ENCODE measurements around the gene CAPN15.

Gene CAPN15

DNA sequence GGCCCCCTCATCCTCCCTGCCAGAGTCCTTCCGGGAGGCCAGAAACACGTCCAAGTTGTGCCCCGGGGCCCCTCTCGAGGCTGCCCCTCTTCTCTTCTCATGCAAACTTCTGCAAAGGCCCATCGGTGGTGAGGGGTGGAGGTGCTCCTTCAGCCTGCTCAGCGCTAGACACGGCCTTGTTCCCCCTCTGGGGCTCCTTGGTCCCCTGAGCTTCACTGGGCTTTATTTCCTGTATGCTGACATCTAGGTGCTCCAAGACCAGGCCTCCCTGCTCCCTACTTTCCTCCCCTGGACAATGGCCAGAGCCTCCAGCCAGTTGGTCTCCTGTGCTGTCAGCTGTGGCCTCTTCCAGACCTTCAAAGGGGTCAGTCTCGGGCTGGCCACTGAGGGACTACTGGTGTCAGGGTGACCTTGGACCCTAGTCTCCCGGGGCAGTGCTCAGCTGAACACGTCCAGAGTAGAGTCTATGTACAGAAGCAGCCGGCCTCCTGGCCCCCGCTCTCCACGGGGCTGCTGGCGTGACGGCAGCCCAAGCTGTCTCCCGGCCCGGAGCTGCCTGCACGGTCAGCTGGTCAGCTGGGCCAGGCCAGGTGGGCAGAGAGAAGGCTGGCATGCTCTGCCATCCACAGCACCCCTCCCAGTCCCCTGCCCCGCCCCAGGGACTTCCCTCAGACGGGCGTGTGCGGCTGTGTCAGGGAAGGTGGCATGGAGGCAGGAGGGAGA lies 30.9 kb downstream of the CAPN15 start:
- peaks cover 0 to 16% (median 8%) of the 10 kb centered on the region in 11 experiments; a peak in 11 of 22 replicates for H3K36me3 ChIP-seq
- peak overlapping the region in 4 of 11 experiments; percentile 23 to 42 (median 26); a peak in 4 of 22 replicates for H3K9ac ChIP-seq
- H4K20me1 ChIP-seq: peaks cover 0 to 91% (median 54%) of the 10 kb centered on the region in 11 experiments; a peak in 19 of 22 replicates
- peaks cover 23 to 77% (median 52%) of the 10 kb centered on the region in 10 experiments; a peak in 19 of 20 replicates for H3K4me1 ChIP-seq
- peak overlapping the region in 3 of 10 experiments; percentile 5 to 37 (median 31); a peak in 3 of 20 replicates for H3K4me3 ChIP-seq
- H3K4me2 ChIP-seq: peak overlapping the region; percentile 9 to 98 (median 78); a peak in 20 of 22 replicates
- H3K9me3 ChIP-seq (replicated peaks in 1 of 11): no peaks in the 10 kb centered on the region
- TF ChIP-seq Cebpa-rat (IDR thresholded peaks at IDR 0.05): no peak
- H3K27ac ChIP-seq: no peak overlapping the region; a peak in 1 of 22 replicates
- H3K27me3 ChIP-seq: peaks cover 51 to 62% (median 55%) of the 10 kb centered on the region in 11 experiments

DNA sequence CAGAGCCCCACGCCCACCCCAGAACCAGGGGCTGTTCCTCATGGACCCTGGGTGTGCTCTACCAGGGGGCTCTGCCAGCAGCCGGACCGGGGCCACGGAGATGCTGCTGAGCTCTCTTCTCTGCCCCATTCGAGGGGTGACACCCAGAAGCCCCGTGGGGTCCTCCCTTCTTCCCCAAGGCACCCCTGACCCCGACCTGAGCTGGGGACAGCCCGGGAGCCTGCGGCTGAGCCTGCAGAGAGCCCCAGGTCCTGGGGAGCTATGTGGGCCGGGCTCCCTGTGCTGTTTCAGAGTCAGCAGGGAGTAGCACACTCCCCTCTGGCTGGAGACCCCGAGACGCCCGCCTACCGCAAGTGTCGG lies 31.5 kb downstream of the CAPN15 start:
- H3K4me1 ChIP-seq: peaks cover 23 to 78% (median 50%) of the 10 kb centered on the region in 10 experiments; a peak in 19 of 20 replicates
- peak overlapping the region in 1 of 11 experiments; percentile 24; a peak in 1 of 22 replicates for H3K9ac ChIP-seq
- peak overlapping the region in 10 of 11 experiments; percentile 31 to 98 (median 80); a peak in 18 of 22 replicates for H3K4me2 ChIP-seq
- no peak for TF ChIP-seq Cebpa-rat (IDR thresholded peaks at IDR 0.05)
- peaks cover 0 to 11% (median 4%) of the 10 kb centered on the region in 11 experiments; a peak in 10 of 22 replicates for H3K36me3 ChIP-seq
- peak overlapping the region in 1 of 10 experiments; percentile 37; a peak in 3 of 20 replicates for H3K4me3 ChIP-seq
- H4K20me1 ChIP-seq: peaks cover 0 to 89% (median 49%) of the 10 kb centered on the region in 11 experiments; a peak in 19 of 22 replicates
- no peaks in the 10 kb centered on the region for H3K9me3 ChIP-seq (replicated peaks in 1 of 11)
- H3K27ac ChIP-seq: no peak overlapping the region
- H3K27me3 ChIP-seq: peaks cover 54 to 67% (median 58%) of the 10 kb centered on the region in 11 experiments

DNA sequence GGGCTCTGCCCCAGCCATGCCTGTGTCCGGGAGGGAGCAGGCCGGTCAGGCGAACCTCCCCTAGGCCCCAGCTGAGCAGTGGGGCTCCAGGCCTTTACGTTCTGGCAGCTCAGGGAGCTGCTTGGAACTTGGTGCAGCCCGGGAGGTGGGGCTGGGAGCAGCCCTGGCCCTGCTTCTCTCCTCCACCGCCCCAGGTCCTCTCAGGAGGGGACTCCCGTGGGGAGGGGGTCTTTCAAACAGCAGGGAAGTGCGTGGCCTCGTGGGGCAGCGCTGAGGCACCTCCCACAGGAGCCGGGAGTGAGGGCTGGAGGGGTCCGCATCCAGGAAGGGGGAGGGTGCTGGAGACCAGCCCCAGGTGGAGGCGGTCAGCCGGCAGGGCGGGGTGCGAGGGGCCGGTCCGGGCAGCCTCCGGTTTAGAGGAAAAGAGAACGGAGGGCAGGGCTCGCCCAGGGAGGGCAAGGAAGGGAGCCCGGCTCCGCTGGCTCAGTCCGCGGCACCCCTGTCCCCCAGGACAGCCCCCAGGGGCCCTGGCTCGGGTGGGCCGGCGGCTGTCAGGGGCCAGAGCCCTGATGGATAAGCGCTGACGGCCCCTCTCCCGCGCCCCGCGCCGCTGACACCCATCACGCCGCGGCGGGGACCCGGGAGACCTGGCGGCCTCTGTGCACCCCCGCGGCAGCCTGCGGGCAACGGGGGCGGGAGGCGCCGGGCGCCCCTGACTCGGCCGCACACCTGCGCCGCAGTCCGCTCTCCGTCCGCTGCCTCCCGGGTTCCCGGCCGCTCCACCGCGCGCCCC lies 32.1 kb downstream of the CAPN15 start:
- TF ChIP-seq Cebpa-rat (IDR thresholded peaks at IDR 0.05): no peak

DNA sequence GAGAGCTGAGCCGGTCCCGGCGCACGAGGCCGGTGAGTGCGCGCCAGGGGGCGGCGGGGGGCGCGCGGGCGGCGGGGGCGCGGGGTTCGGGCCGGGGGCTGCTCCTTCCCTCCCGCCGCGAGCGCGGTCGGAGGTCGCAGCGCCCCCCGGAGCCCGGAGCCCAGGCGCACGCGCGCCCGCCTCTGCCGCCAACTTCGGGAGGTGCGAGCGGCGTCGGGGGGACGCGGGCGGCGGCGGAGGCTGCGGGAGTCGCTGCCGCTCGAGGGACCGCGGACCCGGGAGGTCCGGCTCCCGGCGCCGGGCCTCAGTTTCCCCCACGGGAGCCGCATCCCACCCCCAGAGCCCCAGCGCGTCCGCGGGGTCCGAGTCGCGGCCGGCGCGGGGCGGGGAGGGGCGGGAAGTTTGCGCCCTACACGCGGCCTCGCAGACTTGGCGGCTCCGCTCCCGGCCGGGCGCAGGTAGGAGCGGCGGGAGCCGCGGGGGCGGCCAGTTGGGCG lies 32.7 kb downstream of the CAPN15 start, which contains the start of gene PRR35:
PRR35 (plus strand) TSS at position 191 of the 497 bp plus-strand sequence. CDS start 2,901 bp downstream, outside the sequence.
- Histone ChIP-seq H3K9ac (peak within 1 kb of the TSS in 1 of 11 experiments; percentile 24; a peak in 2 of 22 replicates), H3K4me3 (peak within 1 kb of the TSS in 3 of 10 experiments; percentile 22 to 41 (median 33); a peak in 4 of 20 replicates), H3K27ac (no peak within 1 kb of the TSS), H3K9me3 (replicated peaks in 1 of 11) (no peaks in the 10 kb centered on the region), H3K36me3 (no peaks in the 10 kb centered on the region; a peak in 1 of 22 replicates), H3K4me1 (peaks cover 27 to 77% (median 51%) of the 10 kb centered on the region in 10 experiments; a peak in 19 of 20 replicates), H3K4me2 (peak within 1 kb of the TSS; percentile 41 to 98 (median 78); a peak in 19 of 22 replicates), H3K27me3 (peaks cover 54 to 67% (median 58%) of the 10 kb centered on the region in 11 experiments), H4K20me1 (peaks cover 0 to 76% (median 36%) of the 10 kb centered on the region in 11 experiments; a peak in 18 of 22 replicates)
- no peak for TF ChIP-seq Cebpa-rat (IDR thresholded peaks at IDR 0.05)

More for the DNA sequence above, 32.1 kb downstream of the CAPN15 start:
- Histone ChIP-seq H3K4me3 (peak overlapping the region in 3 of 10 experiments; percentile 22 to 41 (median 33); a peak in 3 of 20 replicates), H3K27ac (no peak overlapping the region), H4K20me1 (peaks cover 0 to 83% (median 43%) of the 10 kb centered on the region in 11 experiments; a peak in 18 of 22 replicates), H3K9ac (peak overlapping the region in 1 of 11 experiments; percentile 24; a peak in 2 of 22 replicates), H3K4me2 (peak overlapping the region; percentile 41 to 98 (median 78); a peak in 19 of 22 replicates), H3K9me3 (replicated peaks in 1 of 11) (no peaks in the 10 kb centered on the region), H3K36me3 (peaks cover 0 to 5% (median 0%) of the 10 kb centered on the region in 11 experiments; a peak in 4 of 22 replicates), H3K27me3 (peaks cover 54 to 67% (median 58%) of the 10 kb centered on the region in 11 experiments), H3K4me1 (peaks cover 23 to 77% (median 50%) of the 10 kb centered on the region in 10 experiments; a peak in 19 of 20 replicates)

DNA sequence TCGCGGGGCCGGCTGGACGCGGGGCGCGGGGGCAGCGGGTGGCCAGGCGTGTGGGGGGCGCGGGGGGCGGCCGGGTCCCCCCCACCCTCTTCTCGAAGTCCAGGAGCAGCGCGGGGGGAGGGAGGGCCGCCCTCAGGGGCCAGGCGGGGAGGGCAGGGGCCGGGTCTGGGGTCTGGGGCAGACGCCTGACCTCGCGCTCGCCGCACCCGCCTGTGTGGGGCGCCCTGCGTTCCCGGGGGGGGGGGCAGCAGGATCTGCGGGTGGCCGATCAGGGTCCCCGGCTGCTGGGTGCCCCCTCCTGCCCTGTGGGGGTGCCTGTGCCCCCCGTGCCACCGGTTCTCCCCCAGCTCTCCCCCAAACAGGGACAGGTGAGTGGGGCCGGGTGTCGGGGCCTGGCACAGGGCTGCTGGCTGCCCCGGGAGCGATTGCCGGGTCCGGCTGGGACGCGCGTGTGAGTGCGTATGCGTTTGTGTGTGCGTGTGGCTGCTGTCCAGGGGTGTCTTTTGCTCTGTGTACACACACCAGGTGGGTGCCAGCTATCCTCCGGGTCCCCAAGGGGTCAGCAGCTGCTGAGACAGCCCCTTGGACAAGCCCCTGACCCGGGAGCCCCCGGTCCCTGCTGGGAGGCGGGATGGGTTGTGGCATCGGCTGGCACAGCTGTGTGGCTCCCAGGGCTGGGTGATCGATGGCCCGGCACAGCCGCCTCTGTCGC lies 33.3 kb downstream of the CAPN15 start:
- no peaks in the 10 kb centered on the region for H3K36me3 ChIP-seq
- peaks cover 0 to 72% (median 33%) of the 10 kb centered on the region in 11 experiments; a peak in 18 of 22 replicates for H4K20me1 ChIP-seq
- H3K4me2 ChIP-seq: peak overlapping the region in 5 of 11 experiments; percentile 30 to 49 (median 41); a peak in 7 of 22 replicates
- no peak overlapping the region for H3K9ac ChIP-seq
- H3K4me3 ChIP-seq: no peak overlapping the region; a peak in 1 of 20 replicates
- H3K27ac ChIP-seq: no peak overlapping the region
- peaks cover 54 to 67% (median 58%) of the 10 kb centered on the region in 11 experiments for H3K27me3 ChIP-seq
- TF ChIP-seq Cebpa-rat (IDR thresholded peaks at IDR 0.05): no peak
- peaks cover 32 to 78% (median 55%) of the 10 kb centered on the region in 10 experiments for H3K4me1 ChIP-seq
- no peaks in the 10 kb centered on the region for H3K9me3 ChIP-seq (replicated peaks in 1 of 11)

DNA sequence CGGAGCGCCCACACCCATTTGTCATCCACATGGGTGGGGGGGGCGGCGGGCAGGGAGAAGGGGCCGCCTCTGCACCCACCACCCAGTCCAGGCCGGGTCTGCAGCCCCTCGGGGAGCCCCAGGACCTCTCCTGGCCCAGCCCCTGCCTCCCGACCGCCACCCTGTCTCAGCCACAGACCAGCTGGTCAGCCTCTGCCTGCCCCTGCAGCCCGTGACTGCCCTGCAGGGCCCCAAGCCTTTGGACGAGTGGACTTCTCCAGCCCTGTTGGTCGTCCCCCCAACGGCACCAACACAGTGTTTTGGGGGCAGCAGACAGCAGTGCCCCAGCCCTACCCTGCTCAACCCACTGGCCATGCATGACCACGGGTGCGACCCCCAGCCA lies 33.9 kb downstream of the CAPN15 start:
- no peak overlapping the region for H3K27ac ChIP-seq

More for the DNA sequence above, 33.9 kb downstream of the CAPN15 start:
- no peak for TF ChIP-seq Cebpa-rat (IDR thresholded peaks at IDR 0.05)
- H3K36me3 ChIP-seq: no peaks in the 10 kb centered on the region
- no peaks in the 10 kb centered on the region for H3K9me3 ChIP-seq (replicated peaks in 1 of 11)
- peaks cover 0 to 66% (median 33%) of the 10 kb centered on the region in 11 experiments; a peak in 18 of 22 replicates for H4K20me1 ChIP-seq
- peaks cover 37 to 80% (median 60%) of the 10 kb centered on the region in 10 experiments for H3K4me1 ChIP-seq
- peak overlapping the region in 5 of 11 experiments; percentile 30 to 49 (median 41); a peak in 6 of 22 replicates for H3K4me2 ChIP-seq
- H3K27me3 ChIP-seq: peaks cover 54 to 67% (median 58%) of the 10 kb centered on the region in 11 experiments
- H3K9ac ChIP-seq: no peak overlapping the region
- no peak overlapping the region; a peak in 1 of 20 replicates for H3K4me3 ChIP-seq
